Right forelimb (tissue), 1 donor: ENCODE results near the gene SF3A2.
"Not testable (repeated sequence)": the region's sequence is repeated elsewhere in the genome, so short reads cannot be mapped to it uniquely, and the experiment has no call there.

Experiments
- DNase-seq: peaks from one replicate; pipeline ENCODE4 v3.0.0-alpha.2; 2018

The SF3A2 gene

GRCh38 chr19:2277138-2277537 is 40.5 kb downstream of the SF3A2 start:
- DNase-seq: no peak

- no peak for DNase-seq
These were observed 42.0 kb downstream of the SF3A2 start for GRCh38 chr19:2278459-2279158.

- no peak for DNase-seq
These were observed 44.1 kb downstream of the SF3A2 start for GRCh38 chr19:2280633-2281264.

GRCh38 chr19:2281265-2282061 is 44.8 kb downstream of the SF3A2 start:
- not testable (repeated sequence) for DNase-seq

GRCh38 chr19:2282062-2282861 is 45.6 kb downstream of the SF3A2 start, which contains the start of gene PEAK3:
Gene PEAK3 (minus strand): TSS chr19:2282175. CDS start chr19:2280931, 1,244 bp downstream.
- peak; percentile 80 for DNase-seq

GRCh38 chr19:2282862-2283237 is 46.2 kb downstream of the SF3A2 start:
- DNase-seq: no peak

GRCh38 chr19:2283835-2284507 is 47.3 kb downstream of the SF3A2 start:
- DNase-seq: no peak

- DNase-seq: peak; percentile 33
These were observed 49.9 kb downstream of the SF3A2 start for GRCh38 chr19:2286402-2287140.

GRCh38 chr19:2287585-2288337 is 51.1 kb downstream of the SF3A2 start:
- no peak for DNase-seq

GRCh38 chr19:2288338-2288817 is 51.8 kb downstream of the SF3A2 start:
- no peak for DNase-seq

GRCh38 chr19:2288818-2289713 is 52.4 kb downstream of the SF3A2 start:
- DNase-seq: peak; percentile 31

GRCh38 chr19:2289714-2290435 is 53.3 kb downstream of the SF3A2 start:
- DNase-seq: peak; percentile 45

GRCh38 chr19:2290441-2291184 is 54.0 kb downstream of the SF3A2 start:
- DNase-seq: peak; percentile 46

GRCh38 chr19:2291185-2291751 is 54.6 kb downstream of the SF3A2 start:
- DNase-seq: peak; percentile 47

- DNase-seq: no peak
These were observed 58.2 kb downstream of the SF3A2 start for GRCh38 chr19:2294687-2295335.

GRCh38 chr19:2296141-2296540 is 59.5 kb downstream of the SF3A2 start:
- DNase-seq: no peak
